SK-MEL-5 (cell line): ENCODE results near the gene DPYSL4. TPM values are rescaled to one million over a fixed set of nuclear protein-coding genes. Genes with fewer than 3 reads are reported as not detected.

Experiments
- DNase-seq: peaks from one replicate; pipeline ENCODE4 v3.0.0-alpha.2; 2016; ENCODE audit warnings: low read depth, low spot score
- in situ Hi-C: cut with HindIII; loops from 2 replicates; pipeline ENCODE4 v1.10.0; 2016; ENCODE audit warnings: low sequenced_read_pairs, high pct_unique_total_duplicates, low pct_unique_long_range_greater_than_20kb
- polyA plus RNA-seq, 2 experiments: library from polyadenylated mRNA; depleted of rRNA; stranded (reverse); fragments of >200 nt; gene quantifications; 2 replicates each; pipeline ENCODE4 v1.2.3, GENCODE V29; 2015
- total RNA-seq: library from RNA; depleted of rRNA; stranded (reverse); fragments of >200 nt; shearing (Covaris generic); gene quantifications from 2 replicates; pipeline ENCODE4 v1.2.3, GENCODE V29; 2014; rRNA removed

The DPYSL4 gene
- 2.5 and 2.7 TPM in 2 replicates for total RNA-seq
- polyA plus RNA-seq (2015; cell fraction: cytosol; rRNA removed) = 3.0 and 5.5 TPM in 2 replicates
- polyA plus RNA-seq (2015; cell fraction: nucleus; rRNA removed) = 5.4 and 7.1 TPM in 2 replicates

DNA sequence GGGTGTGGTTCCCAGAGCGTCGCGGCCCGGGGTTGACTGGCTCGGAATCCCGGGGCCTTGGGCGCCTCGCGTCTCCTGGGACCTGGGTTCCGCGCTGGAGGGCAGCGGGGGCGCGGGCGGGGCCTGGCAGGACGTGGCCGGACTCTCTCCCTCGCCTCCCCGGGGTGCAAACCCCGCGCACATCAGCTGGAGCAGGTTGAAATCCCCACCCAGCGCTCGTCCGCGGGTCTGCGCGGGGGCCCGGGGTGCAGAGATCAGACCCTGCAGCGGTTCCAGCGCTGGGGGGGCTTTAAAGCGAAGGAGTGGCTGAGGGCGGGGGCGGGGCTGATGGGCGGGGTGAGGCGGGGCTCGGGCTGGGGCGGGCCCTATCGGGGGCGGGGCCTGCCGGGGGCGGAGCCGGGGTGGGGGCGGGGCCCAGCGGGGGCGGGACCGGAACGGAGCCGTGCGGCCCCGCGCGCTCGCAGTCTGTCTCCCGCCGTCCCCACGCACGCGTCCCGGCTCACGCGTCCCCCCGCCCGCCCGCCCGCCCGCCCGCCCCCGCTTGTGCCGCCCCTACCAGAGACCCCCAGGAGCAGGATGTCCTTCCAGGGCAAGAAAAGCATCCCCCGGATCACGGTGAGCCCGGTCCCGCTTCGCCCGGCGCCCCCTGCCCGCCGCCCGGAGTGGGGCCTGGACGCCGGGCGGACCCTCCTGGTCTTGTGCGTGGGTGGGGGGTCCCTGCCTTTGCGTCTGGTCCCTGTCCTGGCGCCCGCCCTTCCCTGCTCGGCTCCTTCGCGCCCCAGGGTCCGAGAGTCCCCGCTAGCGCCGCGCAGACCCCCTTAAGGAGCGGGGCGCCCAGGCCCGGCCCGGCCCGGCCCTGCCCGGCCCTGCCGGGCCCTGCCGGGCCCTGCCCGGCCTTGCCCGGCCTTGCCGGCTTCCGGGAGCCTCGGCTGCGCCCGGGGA lies at the start of gene DPYSL4:
DPYSL4 (plus strand) TSS at position 461 of the 942 bp plus-strand sequence; CDS start at position 577, 116 bp downstream.
- DNase-seq = no peak
- in situ Hi-C loops = no loop called here

DNA sequence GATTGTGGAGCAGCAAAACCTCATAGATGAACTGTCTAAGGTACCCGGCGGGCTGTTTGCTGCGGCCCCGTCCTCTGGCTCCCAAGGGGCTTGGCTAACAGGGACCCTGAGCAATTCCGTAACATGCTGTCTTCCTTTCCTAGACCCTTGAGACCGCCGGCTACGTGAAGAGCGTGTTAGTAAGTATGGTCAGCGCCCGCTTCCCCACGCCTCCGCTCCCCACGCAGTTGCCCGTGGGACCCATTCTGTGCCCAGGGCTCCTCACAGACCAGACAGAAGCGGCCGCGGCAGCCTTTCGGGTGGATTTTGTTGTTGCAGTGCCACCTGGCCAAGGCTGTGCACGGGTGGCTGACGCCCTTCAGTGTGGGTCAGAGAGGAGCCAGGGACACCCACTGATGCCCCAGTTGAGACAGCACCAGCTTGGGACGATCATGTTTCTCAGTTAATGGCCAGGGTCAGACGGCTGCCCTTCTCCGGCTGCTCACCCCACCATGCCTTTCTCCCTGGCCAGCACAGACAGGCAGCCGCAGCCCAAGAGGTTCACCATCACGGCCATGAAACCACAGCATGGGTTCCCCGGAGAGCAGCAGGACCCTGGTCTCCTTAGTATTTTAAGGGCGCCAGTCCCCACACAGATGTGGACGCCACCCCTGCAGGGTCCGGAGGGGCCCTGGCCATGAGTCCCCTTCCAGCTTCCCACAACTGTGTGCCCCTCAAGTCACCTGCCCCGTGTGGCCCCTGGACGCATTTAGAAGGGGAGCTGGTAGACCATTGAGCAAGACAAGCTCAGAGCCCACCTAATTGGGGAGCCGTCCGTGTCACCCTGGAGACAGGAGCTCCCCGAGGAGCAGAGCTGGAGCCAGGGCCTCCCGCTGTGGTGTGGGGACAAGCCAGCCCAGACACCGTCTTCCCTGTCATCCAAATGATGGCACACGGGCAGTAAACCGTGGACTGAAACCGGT lies 49.4 kb upstream of the DPYSL4 start:
- no peak for DNase-seq
- in situ Hi-C loops = no loop called here

DNA sequence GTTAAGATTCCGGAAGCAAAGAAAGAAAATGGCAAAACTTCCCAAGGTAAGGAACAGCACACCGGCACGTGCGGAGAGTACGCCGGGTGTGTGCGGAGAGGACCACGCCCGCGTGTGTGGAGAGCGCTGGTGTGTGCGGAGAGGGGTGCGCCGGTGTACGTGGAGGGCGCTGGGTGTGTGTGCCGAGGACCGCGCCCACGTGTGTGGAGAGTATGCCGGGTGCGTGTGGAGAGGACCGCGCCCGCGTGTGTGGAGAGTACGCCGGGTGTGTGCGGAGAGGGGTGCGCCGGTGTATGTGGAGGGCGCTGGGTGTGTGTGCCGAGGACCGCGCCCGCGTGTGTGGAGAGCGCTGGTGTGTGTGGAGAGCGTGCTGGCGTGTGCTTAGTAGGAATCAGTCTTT lies 48.6 kb upstream of the DPYSL4 start:
- DNase-seq = no peak
- in situ Hi-C loops = no loop called here

DNA sequence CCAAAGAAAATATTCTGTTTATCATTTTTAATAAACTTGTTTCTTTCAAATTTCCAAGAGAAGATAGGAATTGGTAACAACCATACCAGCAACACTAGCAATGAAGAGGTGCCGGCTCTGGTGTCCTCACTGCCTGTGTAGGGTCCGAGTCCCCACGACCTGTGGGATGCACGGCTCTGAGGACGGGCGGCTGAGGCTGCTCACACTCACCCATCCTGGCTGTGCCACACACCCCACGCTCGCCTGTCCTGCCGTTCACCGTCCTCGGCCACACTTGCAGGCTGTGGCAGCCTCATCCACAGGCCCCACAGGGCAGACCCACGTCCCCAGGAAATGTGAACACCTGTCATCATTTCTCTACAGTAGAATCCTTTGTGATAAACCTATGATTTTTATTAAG lies 48.2 kb upstream of the DPYSL4 start:
- in situ Hi-C loops = no loop called here
- DNase-seq = no peak

DNA sequence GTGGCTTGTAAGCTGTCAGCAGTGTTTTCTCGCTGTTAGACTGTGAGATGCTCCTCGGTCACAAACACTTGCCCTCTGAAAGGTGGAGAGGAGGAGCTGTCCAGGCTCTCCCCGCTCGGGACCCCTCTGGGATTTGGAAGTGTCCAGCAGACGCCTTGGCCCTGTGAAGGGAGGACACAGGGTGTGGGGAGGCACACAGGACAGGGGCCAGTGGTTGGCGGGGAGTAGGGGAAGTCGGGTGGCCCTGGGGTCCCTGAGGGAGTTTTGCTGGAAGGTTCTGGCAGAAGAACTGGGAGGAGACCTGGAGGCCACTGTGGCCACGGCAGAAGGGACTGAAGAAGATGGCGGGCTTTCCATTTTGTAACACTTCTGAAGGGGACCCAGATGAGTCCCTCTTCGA lies 47.2 kb upstream of the DPYSL4 start:
- in situ Hi-C loops = no loop called here
- DNase-seq = no peak

DNA sequence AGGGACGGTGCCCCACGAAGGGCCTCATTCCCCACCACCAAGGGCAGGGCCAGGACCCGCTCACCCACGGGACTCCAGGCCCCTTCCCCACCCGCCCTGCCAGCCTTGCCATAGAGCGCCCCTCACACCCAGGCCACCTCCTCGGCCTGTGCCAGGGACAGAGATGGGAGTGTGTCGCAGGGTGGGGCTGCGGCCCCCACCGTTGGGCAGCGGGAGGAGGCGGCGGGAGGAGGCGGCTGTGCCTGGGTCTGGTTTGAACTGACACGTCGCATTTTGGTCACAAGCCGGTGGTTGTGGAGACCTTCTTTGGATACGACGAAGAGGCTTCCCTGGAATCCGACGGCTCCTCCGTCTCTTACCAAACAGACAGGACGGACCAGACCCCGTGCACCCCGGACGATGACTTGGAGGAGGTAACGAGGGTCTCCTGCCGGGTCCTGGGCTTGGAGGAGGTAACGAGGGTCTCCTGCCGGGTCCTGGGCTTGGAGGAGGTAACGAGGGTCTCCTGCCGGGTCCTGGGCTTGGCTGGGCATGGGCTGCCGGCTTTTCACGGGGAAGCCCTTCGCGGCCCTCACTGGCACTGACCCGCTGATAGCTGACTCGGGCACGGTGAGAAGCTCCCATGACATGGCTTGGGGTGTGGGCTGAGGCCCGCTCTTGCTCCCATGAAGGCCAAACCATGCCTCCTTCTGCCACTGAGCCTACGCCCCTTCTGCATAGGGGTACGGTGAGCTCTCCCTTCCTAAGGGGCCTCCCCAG lies 46.4 kb upstream of the DPYSL4 start:
- in situ Hi-C loops = no loop called here
- DNase-seq = no peak

DNA sequence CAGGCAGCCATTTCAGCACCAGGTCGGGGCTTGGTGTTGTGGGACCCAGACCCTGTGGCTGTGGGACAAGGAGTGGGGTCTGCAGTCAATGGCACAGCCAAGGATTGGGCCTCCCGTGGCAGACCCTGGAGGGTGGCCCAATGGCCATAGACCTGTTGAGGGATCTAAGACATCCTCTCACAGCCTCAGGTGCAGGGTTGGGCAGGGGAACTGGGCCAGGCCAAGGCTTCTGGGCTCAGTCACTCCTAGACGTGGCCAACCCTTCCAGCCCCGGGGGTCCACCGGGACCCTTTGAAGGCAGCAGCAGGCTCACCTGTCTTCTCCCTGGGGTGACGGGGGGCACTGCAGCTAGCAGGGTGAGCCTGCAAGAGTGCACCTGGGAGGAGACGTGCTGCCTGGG lies 45.7 kb upstream of the DPYSL4 start:
- no peak for DNase-seq
- in situ Hi-C loops = no loop called here

DNA sequence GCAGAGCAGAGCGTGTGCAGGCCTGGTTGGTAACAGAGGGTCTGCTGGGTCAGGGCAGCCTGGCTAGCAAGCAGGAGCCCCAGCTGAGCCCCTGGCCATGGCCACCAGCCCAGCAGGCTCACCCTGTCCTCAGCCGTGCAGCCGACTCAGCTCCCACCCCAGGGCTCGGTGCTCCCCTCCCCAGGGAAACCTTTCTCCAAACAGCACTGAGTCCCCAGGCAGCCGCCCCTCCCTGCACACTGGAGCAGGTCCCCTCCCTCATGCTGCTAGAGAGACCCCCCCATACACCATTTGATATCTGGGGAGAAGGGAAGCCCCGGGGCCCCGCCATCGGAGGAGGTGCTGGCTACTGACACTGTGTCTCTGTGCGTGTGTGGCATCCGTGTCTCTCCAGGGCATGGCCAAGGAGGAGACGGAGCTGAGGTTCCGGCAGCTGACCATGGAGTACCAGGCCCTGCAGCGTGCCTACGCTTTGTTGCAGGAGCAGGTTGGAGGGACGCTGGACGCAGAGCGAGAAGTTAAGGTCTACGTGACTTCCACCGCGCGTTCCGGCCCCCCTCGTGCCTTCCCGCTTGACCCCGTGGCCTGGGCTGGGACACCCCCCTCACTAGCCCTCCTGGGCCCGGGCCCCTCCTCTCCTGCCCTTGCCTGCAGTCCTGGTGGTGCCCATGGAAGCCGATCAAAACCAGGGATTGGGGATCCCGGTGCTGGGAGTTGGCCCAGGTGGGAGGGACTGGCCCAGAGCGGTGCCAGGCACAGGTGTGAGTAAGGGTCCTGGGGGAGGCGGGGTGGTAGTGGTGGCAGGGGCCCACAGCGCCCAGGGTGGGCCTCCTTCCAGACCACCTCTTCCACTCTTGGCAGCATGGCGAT lies 45.0 kb upstream of the DPYSL4 start:
- in situ Hi-C loops = no loop called here
- DNase-seq = no peak

DNA sequence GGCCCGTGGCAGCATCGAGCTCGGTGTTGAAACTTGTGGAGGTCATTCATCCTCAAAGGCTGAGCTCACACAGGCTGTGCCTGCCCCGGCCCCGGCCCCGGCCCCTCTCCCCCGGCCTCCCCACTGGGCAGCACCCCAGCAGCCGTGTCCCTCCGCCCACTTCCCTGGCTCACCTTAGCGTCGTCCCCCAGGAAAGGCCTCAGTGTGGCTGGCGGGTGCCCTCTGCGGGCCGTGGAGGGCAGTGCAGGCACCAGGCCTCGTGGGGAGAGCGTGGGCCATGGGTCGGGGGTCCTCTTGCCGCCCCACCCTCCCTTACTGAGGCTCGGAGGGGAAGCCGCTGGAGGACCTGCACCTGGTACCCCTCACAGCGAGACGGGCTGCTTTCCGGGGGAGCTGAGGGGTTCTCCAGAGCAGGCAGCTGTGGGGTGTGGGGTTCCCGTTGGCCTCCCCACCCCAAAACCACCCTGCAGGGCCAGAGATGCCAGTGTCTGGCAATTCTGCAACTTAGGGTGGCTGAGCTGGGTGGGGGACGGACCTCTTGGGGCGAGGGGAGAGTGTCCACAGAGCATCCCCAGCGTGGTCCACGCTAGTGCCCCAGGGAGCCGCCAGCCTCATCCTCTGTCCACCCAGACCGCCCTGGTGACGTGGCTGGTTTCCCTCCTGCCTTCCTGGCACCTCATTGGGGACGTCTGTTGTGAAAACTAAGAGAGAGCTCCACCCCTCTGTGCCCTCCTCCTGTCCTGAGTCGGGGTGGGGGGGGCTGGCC lies 44.2 kb upstream of the DPYSL4 start:
- DNase-seq = peak; percentile 27

DNA sequence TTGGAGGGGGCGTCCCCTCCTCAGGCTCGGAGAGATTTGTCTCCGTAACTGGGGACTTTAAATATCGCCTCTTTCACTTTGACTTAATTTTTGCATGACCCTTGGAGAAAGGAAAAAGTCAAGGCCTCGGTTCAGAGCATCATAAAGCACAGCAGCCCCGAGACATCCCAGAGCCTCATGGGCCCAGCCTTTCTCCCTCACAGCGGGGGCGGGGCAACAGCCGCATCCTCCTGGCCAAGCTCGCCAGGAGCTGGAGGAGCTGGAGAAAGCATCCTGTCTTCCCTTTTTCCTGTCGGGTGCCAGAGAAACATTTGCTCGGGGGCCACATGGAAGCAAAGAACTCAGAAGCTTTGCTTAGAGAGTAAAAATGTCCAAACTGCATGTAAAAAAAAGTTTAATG lies 43.6 kb upstream of the DPYSL4 start:
- in situ Hi-C loops = no loop called here
- no peak for DNase-seq

More for the DNA sequence above, 44.2 kb upstream of the DPYSL4 start:
- in situ Hi-C loops = no loop called here

DNA sequence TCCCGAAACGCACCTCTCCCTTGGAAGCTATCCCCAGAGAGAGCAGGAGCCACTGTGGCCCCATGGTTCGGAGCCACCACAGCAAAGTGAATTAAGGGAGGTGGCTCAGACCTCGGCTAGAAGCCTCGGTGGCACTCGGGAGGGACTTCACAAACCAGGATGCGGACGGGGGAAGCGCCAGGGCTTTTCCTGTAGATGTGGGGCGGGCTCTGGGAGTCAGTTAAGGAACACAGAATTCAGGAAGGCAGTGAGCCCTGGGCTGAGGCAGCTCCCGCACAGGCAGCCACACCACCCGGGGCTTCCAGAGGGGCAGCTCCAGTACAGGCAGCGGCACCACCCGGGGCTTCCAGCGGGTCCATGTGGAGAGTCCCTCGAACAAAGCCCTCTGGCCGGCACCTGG lies 42.7 kb upstream of the DPYSL4 start:
- no peak for DNase-seq
- in situ Hi-C loops = no loop called here

DNA sequence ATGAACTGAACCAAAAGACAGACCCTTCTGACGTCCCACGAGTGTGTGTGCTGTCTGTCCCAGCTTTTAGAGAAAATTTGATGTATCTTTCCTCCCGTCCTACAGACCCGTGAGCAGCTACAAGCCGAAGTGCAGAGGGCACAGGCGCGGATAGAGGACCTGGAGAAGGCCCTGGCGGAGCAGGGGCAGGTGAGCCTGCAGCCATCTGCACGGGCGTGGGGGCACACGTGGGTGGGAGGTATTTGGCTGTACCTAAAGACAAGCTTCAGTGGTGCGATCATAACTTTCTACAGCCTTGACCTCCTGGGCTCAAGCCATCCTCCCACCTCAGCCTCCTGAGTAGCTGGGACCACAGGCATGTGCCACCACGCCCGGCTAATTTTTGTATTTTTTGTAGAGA lies 41.7 kb upstream of the DPYSL4 start:
- in situ Hi-C loops = no loop called here

DNA sequence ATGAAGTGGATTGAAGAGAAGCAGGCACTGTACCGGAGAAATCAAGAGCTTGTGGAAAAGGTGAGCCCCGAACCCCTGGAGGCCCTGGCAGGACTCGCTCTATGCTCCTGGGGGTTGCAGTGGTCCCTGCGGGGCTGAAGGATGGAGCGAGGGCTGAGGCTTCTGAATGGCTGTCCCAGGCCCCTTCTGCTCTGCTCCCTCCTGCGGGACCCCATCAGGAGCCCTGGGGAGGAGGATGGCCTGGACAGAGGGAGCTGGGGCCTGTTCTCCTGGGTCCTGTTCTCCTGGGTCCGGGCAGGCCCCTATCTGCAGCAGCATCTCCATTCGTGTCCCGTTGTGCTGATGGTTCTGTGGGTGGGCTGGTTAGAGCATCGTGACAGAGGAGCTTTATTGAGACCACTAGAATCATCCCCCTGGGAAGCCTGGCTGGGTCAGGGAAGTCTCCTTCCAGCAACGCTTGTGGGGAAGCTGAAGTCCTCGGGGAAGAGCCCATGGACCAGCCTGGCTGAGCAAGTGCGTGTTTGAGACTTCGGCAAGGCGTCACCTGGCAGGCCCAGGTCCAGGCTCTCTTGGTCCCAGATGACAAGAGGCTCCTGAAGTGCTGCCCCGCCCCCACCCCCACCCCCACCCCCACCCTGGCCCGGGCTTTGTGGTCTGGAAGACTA lies 41.1 kb upstream of the DPYSL4 start:
- DNase-seq = no peak
- in situ Hi-C loops = no loop called here

More for the DNA sequence above, 41.7 kb upstream of the DPYSL4 start:
- no peak for DNase-seq

DNA sequence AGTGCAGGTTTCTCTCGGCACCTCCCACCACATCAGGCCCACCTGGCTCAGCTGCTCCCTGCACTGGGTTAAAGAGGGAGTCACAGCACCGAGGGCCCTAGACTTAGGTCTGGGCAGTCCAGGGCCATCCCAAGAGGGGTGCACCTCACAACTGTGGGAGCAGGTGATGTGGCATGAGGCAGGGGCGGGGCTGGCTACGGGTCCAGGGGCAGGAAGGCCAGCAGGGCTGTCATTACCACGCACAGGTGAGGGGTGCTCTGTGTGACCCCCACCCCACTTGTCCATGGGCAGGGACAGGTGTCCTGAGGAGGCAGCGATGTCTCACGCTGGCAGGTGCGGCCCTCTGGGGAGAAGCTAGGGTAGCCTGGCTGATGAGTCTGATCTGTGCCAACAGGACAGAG lies 40.5 kb upstream of the DPYSL4 start:
- in situ Hi-C loops = no loop called here
- no peak for DNase-seq
